DND-41 (cell line): ENCODE measurements around the gene SPSB4.
A peak's percentile ranks its signal among the peaks of the same experiment; 100 is the strongest.

Experiments used
- ATAC-seq: fragments of 200-7000 bp; cut with Tn5 transposase; 3 replicates; pipeline ENCODE4 v1.9.1; 2021; ENCODE audit warnings: low read depth; ENCODE audit not compliant: insufficient read depth
- DNase-seq: peaks from one replicate; pipeline ENCODE4 v3.0.0-alpha.2; 2020
- H2AFZ ChIP-seq: 2 replicates; pipeline ENCODE4 v1.6.0; 2012; ENCODE audit warnings: low read depth, low read length
- H3K27ac ChIP-seq: 2 replicates; pipeline ENCODE4 v1.5.1; 2012; ENCODE audit warnings: low read length, inconsistent platforms
- H3K27me3 ChIP-seq: fragments of 200-600 bp; sonication (generic); 2 replicates; pipeline ENCODE4 v1.6.0; 2012; ENCODE audit warnings: low read length, mild to moderate bottlenecking, inconsistent platforms; ENCODE audit not compliant: insufficient read depth, poor library complexity
- H3K36me3 ChIP-seq: 2 replicates; pipeline ENCODE4 v1.5.1; 2012; ENCODE audit warnings: low read length, inconsistent platforms; ENCODE audit not compliant: insufficient read depth
- H3K4me1 ChIP-seq: 2 replicates; pipeline ENCODE4 v1.5.1; 2012; ENCODE audit warnings: mild to moderate bottlenecking, low read length; ENCODE audit not compliant: insufficient read depth
- H3K4me2 ChIP-seq: 2 replicates; pipeline ENCODE4 v1.6.0; 2012; ENCODE audit warnings: mild to moderate bottlenecking, moderate library complexity, low read length, inconsistent platforms; ENCODE audit not compliant: insufficient read depth
- H3K4me3 ChIP-seq, 2 experiments: fragments of 200-600 bp in 1 of 2; shearing (Covaris generic) in 1 of 2; 2 replicates each; pipeline ENCODE4 v1.5.1; 2012 to 2016; ENCODE audit warnings: inconsistent platforms in 2 of 2, low read length in 2 of 2, mild to moderate bottlenecking in 2 of 2, low read depth in 1 of 2, moderate library complexity in 1 of 2
- H3K79me2 ChIP-seq: 2 replicates; pipeline ENCODE4 v1.6.0; 2012; ENCODE audit warnings: low read length, inconsistent platforms; ENCODE audit not compliant: insufficient read depth
- H3K9ac ChIP-seq: 2 replicates; pipeline ENCODE4 v1.6.0; 2012; ENCODE audit warnings: low read depth, mild to moderate bottlenecking, inconsistent platforms, low read length, moderate library complexity
- H3K9me3 ChIP-seq: 2 replicates; pipeline ENCODE4 v1.5.1; 2012; ENCODE audit warnings: low read length, moderate library complexity, mild to moderate bottlenecking, inconsistent platforms; ENCODE audit not compliant: insufficient read depth, severe bottlenecking
- H4K20me1 ChIP-seq: 2 replicates; pipeline ENCODE4 v1.6.0; 2012; ENCODE audit warnings: low read length; ENCODE audit not compliant: insufficient read depth
- EZH2 ChIP-seq: IDR thresholded peaks from 3 replicates; pipeline ENCODE4 v1.6.1; 2012; ENCODE audit warnings: borderline replicate concordance, low read depth, mild to moderate bottlenecking, moderate library complexity, low read length, inconsistent platforms; ENCODE audit not compliant: severe bottlenecking
- TF ChIP-seq, protein P1 (sequence below): IDR thresholded peaks from 2 replicates; pipeline ENCODE4 v1.5.1; 2012; ENCODE audit warnings: borderline replicate concordance, low read length, moderate library complexity, mild to moderate bottlenecking; ENCODE audit not compliant: poor library complexity, severe bottlenecking; ENCODE audit errors: extremely low read depth

Gene SPSB4

DNA sequence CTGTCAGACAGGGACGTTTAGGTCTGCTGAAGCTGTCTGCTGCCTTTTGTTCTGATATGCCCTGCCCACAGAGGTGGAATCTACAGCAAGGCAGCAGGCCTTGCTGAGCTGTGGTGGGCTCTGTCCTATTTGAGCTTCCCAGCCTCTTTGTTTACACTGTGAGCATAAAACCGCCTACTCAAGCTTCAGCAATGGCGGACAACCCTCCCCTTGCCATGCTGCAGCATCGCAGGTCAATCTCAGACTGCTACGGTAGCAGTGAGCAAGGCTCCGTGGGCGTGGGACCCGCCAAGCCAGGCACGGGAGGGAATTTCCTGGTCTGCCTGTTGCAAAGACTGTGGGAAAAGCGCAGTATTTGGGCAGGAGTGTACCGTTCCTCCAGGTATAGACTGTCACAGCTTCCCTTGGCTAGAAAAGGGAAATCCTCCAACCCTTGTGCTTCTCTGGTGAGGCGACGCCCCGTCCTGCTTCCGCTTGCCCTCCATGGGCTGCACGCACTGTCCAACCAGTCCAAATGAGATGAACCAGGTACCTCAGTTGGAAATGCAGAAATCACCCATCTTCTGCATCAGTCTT is 71.4 kb downstream of the SPSB4 start:
- Histone ChIP-seq H3K4me2 (no peak overlapping the region), H4K20me1 (no peaks in the 10 kb centered on the region), H3K27ac (peak overlapping the region; percentile 59), H3K36me3 (0 out of 2 replicates have a peak, but pooled peaks cover 4% of the 10 kb centered on the region), H3K9me3 (no peaks in the 10 kb centered on the region), H3K4me3 (no peak overlapping the region), H2AFZ (no peak overlapping the region), H3K27me3 (no peaks in the 10 kb centered on the region), H3K9ac (no peak overlapping the region), H3K4me1 (peaks cover 36% of the 10 kb centered on the region), H3K79me2 (peaks cover 20% of the 10 kb centered on the region)
- peak; percentile 40; the same call in 1 of the 3 replicates for ATAC-seq
- DNase-seq = peak; percentile 25
- TF ChIP-seq, protein P1, sequence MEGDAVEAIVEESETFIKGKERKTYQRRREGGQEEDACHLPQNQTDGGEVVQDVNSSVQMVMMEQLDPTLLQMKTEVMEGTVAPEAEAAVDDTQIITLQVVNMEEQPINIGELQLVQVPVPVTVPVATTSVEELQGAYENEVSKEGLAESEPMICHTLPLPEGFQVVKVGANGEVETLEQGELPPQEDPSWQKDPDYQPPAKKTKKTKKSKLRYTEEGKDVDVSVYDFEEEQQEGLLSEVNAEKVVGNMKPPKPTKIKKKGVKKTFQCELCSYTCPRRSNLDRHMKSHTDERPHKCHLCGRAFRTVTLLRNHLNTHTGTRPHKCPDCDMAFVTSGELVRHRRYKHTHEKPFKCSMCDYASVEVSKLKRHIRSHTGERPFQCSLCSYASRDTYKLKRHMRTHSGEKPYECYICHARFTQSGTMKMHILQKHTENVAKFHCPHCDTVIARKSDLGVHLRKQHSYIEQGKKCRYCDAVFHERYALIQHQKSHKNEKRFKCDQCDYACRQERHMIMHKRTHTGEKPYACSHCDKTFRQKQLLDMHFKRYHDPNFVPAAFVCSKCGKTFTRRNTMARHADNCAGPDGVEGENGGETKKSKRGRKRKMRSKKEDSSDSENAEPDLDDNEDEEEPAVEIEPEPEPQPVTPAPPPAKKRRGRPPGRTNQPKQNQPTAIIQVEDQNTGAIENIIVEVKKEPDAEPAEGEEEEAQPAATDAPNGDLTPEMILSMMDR = no peak
- no peak for TF ChIP-seq EZH2

DNA sequence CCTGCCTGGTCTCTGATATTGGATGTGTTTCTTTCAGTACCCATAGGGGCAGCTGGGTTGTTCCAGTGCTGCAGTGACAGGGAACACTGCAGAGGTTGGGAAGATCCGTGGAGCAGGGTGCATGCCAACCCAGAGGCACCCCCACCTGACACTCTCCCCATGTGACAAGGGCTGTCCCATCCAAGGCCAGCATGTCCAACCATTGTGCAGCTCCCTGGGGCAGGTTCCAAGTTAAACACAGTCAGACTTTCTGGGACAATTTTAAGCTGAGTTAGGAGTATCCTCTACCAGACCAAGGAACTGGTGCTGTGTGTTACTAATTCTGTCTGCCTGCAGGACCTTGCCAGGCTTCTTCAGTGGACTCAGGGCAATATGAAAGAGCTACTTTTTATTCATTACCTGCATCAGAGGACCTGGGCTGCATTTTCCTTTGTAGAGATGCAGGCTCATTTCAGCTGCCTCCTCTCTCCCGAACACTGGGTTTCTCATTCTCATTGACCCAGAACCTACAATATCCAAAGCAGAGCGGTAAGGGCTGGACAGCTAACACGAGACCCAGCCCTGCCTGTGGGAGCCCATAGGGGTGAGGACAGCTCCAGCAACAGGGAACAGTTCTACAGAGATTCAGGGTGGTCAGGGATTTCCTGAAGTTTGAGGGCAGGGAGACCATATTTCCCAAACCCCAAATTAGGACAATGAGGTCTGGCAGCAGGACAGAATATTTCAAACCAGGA is 72.7 kb downstream of the SPSB4 start:
- DNase-seq (no peak), ATAC-seq (no peak)
- H3K4me1 ChIP-seq = peaks cover 34% of the 10 kb centered on the region
- H3K4me3 ChIP-seq = no peak overlapping the region
- H4K20me1 ChIP-seq = no peaks in the 10 kb centered on the region
- no peak overlapping the region for H3K9ac ChIP-seq
- H3K27me3 ChIP-seq = no peaks in the 10 kb centered on the region
- H3K4me2 ChIP-seq = no peak overlapping the region
- H3K79me2 ChIP-seq = peaks cover 20% of the 10 kb centered on the region
- no peak for TF ChIP-seq EZH2
- TF ChIP-seq, protein P1 = no peak
- no peak overlapping the region for H2AFZ ChIP-seq
- peak overlapping the region; percentile 19 for H3K27ac ChIP-seq
- H3K9me3 ChIP-seq = no peaks in the 10 kb centered on the region
- 0 out of 2 replicates have a peak, but pooled peaks cover 4% of the 10 kb centered on the region for H3K36me3 ChIP-seq

DNA sequence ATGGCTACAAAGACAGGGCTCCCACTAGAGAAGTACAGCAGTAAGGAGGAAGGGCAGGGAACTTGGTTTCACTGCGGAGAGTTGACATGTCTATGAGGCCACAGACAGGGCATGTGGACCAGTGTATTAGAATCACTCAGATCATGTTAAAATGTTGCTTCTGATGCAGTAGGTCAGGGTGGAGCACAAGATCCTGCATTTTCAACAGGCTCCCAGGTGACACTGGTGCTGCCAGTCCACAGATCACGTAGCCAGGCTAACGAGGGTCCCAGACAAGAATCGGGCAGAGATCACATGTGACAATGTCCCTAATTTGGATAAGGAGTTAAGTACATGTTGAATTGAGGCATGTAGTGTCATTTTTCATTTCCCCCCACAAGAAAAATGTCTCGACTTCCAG is 73.6 kb downstream of the SPSB4 start:
- H3K4me1 ChIP-seq = peaks cover 41% of the 10 kb centered on the region
- DNase-seq = no peak
- 0 out of 2 replicates have a peak, but pooled peaks cover 4% of the 10 kb centered on the region for H3K36me3 ChIP-seq
- H3K27ac ChIP-seq = peak overlapping the region; percentile 19; the same call in 1 of the 2 replicates
- no peaks in the 10 kb centered on the region for H3K9me3 ChIP-seq
- TF ChIP-seq EZH2 = no peak
- TF ChIP-seq, protein P1 = no peak
- H2AFZ ChIP-seq = no peak overlapping the region
- no peak overlapping the region for H3K4me3 ChIP-seq
- no peak for ATAC-seq
- H3K9ac ChIP-seq = no peak overlapping the region
- no peaks in the 10 kb centered on the region for H4K20me1 ChIP-seq
- H3K4me2 ChIP-seq = no peak overlapping the region
- H3K79me2 ChIP-seq = peaks cover 20% of the 10 kb centered on the region
- H3K27me3 ChIP-seq = no peaks in the 10 kb centered on the region
